K562 (cell line): ENCODE results near the gene MED13L. TPM values are rescaled to one million over a fixed set of nuclear protein-coding genes. Genes with fewer than 3 reads are reported as not detected.
A peak's percentile ranks its signal among the peaks of the same experiment; 100 is the strongest.

ENCODE experiments used
- CHD2 ChIP-seq: IDR thresholded peaks from 2 replicates; pipeline ENCODE4 v1.6.1; 2011; ENCODE audit warnings: low read depth, low read length
- EGR1 ChIP-seq: fragments of 450-650 bp; conservative IDR thresholded peaks from 2 replicates; pipeline ENCODE4 v1.6.1; 2017; ENCODE audit warnings: mild to moderate bottlenecking
- ELF1 ChIP-seq: fragments of 200-800 bp; sonication (Bioruptor generic); IDR thresholded peaks from 2 replicates; pipeline ENCODE4 v1.6.1; 2016; ENCODE audit warnings: missing genetic modification characterization, missing compliant biosample characterization
- SAFB2 ChIP-seq: fragments of 200-400 bp; formaldehyde crosslinking; IDR thresholded peaks from 2 replicates; pipeline ENCODE4 v1.6.1; 2018; ENCODE audit warnings: borderline replicate concordance, low read length, low read depth, moderate library complexity; ENCODE audit not compliant: severe bottlenecking
- ZNF24 ChIP-seq: fragments of 450-650 bp; IDR thresholded peaks from 2 replicates; pipeline ENCODE4 v1.6.1; 2016
- polyA plus RNA-seq, 8 experiments: library from polyadenylated mRNA; depleted of rRNA in 4 of 8; stranded (reverse) in 5 of 8; unstranded in 3 of 8; fragments of >200 nt; fragmentation: Nextera tagmentation in 2 of 8; fragmentation: Illumina TruSeq in 1 of 8; extraction: Ambion mirVana in 2 of 8; extraction: Trizol in 1 of 8; gene quantifications; 2 replicates each; pipeline versions ENCODE4 v1.2.1 to v1.2.3, GENCODE V29; 2011 to 2014; ENCODE audit warnings: inconsistent platforms in 1 of 8, missing spikeins in 1 of 8
- total RNA-seq, 7 experiments: library from RNA; depleted of rRNA in 6 of 7; stranded (reverse); fragments of >200 nt in 6 of 7; fragmentation: Illumina TruSeq in 2 of 7; extraction: Trizol in 2 of 7; gene quantifications; 2 replicates each; pipeline versions ENCODE4 v1.2.1 to v1.2.3, GENCODE V29; 2011 to 2021; ENCODE audit warnings: low replicate concordance in 1 of 7
- TF ChIP-seq, protein P1 (sequence below): fragments of 200-600 bp; sonication (generic); IDR thresholded peaks from one replicate; pipeline ENCODE4 v1.6.1; 2012; ENCODE audit warnings: mild to moderate bottlenecking, low read depth, low read length, inconsistent platforms
- TF ChIP-seq, protein P2 (sequence below): fragments of 450-650 bp; conservative IDR thresholded peaks from 2 replicates; pipeline ENCODE4 v1.6.1; 2016; ENCODE audit warnings: missing genetic modification characterization, low read depth, mild to moderate bottlenecking, control low read depth, missing compliant biosample characterization
- TF ChIP-seq, protein P3 (sequence below): sonication (generic); formaldehyde crosslinking; IDR thresholded peaks from 2 replicates; pipeline ENCODE4 v1.8.0; 2023; ENCODE audit warnings: mild to moderate bottlenecking, missing genetic modification reagents
- TF ChIP-seq, protein P4 (sequence below): fragments of 200-800 bp; sonication (Bioruptor generic); IDR thresholded peaks from 2 replicates; pipeline ENCODE4 v1.6.1; 2017; ENCODE audit warnings: missing genetic modification characterization, missing compliant biosample characterization

MED13L gene
- total and polyA plus RNA-seq, 9 of the 15 experiments (the other 6 are each of a cell fraction or from before 2014, with no cell fraction given), result 13.4 to 90.3 (median 36.9) TPM

DNA sequence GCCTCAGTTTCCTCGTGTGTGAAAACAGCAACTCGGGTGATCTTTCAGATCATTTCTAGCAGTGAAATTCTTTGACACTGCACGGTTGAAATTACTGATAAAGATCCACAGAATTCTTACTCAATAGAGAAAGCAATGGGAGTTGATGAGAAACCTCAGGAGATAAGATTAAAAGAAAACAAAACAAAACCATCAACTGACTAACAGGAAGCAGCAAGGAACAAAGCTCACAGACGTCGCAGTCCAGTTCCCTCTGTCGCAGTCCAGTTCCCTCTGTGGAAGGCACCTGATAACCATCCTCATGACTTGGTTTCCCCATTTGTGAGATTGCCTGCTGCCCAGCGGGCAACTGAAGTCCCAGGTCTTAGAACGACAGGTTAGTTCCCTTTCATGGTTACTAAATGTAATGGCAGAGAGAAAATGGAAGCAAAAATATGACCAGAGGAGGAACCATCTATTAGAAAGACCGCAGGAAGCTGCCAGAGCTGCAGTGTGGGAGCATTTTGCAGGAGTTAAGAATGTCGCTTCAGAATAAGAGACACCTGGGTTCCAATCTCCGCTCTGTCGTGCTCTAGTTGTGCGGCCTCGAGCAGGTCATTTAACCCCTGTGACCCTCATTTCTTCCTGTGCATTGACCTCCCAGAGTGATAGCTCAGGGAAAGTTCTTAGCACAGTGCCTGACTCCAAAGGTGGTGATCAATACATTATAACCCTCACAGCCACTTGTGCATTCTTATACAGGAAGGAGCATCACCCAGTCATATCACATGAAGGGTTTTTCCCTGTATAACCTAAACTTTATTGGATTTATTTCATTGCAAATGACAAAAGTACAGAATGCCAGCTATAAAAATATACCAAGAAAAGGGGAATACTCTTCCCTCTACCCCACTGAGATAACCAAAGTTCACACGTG lies 5.1 kb upstream of the MED13L start (continued):
- TF ChIP-seq SAFB2 (no peak), ELF1 (tag) (peak; percentile 49; the same call in 1 of the 2 replicates), CHD2 (no peak), EGR1 (no peak), ZNF24 (no peak)
- TF ChIP-seq, protein P1, sequence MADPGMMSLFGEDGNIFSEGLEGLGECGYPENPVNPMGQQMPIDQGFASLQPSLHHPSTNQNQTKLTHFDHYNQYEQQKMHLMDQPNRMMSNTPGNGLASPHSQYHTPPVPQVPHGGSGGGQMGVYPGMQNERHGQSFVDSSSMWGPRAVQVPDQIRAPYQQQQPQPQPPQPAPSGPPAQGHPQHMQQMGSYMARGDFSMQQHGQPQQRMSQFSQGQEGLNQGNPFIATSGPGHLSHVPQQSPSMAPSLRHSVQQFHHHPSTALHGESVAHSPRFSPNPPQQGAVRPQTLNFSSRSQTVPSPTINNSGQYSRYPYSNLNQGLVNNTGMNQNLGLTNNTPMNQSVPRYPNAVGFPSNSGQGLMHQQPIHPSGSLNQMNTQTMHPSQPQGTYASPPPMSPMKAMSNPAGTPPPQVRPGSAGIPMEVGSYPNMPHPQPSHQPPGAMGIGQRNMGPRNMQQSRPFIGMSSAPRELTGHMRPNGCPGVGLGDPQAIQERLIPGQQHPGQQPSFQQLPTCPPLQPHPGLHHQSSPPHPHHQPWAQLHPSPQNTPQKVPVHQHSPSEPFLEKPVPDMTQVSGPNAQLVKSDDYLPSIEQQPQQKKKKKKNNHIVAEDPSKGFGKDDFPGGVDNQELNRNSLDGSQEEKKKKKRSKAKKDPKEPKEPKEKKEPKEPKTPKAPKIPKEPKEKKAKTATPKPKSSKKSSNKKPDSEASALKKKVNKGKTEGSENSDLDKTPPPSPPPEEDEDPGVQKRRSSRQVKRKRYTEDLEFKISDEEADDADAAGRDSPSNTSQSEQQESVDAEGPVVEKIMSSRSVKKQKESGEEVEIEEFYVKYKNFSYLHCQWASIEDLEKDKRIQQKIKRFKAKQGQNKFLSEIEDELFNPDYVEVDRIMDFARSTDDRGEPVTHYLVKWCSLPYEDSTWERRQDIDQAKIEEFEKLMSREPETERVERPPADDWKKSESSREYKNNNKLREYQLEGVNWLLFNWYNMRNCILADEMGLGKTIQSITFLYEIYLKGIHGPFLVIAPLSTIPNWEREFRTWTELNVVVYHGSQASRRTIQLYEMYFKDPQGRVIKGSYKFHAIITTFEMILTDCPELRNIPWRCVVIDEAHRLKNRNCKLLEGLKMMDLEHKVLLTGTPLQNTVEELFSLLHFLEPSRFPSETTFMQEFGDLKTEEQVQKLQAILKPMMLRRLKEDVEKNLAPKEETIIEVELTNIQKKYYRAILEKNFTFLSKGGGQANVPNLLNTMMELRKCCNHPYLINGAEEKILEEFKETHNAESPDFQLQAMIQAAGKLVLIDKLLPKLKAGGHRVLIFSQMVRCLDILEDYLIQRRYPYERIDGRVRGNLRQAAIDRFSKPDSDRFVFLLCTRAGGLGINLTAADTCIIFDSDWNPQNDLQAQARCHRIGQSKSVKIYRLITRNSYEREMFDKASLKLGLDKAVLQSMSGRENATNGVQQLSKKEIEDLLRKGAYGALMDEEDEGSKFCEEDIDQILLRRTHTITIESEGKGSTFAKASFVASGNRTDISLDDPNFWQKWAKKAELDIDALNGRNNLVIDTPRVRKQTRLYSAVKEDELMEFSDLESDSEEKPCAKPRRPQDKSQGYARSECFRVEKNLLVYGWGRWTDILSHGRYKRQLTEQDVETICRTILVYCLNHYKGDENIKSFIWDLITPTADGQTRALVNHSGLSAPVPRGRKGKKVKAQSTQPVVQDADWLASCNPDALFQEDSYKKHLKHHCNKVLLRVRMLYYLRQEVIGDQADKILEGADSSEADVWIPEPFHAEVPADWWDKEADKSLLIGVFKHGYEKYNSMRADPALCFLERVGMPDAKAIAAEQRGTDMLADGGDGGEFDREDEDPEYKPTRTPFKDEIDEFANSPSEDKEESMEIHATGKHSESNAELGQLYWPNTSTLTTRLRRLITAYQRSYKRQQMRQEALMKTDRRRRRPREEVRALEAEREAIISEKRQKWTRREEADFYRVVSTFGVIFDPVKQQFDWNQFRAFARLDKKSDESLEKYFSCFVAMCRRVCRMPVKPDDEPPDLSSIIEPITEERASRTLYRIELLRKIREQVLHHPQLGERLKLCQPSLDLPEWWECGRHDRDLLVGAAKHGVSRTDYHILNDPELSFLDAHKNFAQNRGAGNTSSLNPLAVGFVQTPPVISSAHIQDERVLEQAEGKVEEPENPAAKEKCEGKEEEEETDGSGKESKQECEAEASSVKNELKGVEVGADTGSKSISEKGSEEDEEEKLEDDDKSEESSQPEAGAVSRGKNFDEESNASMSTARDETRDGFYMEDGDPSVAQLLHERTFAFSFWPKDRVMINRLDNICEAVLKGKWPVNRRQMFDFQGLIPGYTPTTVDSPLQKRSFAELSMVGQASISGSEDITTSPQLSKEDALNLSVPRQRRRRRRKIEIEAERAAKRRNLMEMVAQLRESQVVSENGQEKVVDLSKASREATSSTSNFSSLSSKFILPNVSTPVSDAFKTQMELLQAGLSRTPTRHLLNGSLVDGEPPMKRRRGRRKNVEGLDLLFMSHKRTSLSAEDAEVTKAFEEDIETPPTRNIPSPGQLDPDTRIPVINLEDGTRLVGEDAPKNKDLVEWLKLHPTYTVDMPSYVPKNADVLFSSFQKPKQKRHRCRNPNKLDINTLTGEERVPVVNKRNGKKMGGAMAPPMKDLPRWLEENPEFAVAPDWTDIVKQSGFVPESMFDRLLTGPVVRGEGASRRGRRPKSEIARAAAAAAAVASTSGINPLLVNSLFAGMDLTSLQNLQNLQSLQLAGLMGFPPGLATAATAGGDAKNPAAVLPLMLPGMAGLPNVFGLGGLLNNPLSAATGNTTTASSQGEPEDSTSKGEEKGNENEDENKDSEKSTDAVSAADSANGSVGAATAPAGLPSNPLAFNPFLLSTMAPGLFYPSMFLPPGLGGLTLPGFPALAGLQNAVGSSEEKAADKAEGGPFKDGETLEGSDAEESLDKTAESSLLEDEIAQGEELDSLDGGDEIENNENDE, result no peak
- TF ChIP-seq, protein P2, sequence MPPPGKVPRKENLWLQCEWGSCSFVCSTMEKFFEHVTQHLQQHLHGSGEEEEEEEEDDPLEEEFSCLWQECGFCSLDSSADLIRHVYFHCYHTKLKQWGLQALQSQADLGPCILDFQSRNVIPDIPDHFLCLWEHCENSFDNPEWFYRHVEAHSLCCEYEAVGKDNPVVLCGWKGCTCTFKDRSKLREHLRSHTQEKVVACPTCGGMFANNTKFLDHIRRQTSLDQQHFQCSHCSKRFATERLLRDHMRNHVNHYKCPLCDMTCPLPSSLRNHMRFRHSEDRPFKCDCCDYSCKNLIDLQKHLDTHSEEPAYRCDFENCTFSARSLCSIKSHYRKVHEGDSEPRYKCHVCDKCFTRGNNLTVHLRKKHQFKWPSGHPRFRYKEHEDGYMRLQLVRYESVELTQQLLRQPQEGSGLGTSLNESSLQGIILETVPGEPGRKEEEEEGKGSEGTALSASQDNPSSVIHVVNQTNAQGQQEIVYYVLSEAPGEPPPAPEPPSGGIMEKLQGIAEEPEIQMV (tag), result no peak
- TF ChIP-seq, protein P3, sequence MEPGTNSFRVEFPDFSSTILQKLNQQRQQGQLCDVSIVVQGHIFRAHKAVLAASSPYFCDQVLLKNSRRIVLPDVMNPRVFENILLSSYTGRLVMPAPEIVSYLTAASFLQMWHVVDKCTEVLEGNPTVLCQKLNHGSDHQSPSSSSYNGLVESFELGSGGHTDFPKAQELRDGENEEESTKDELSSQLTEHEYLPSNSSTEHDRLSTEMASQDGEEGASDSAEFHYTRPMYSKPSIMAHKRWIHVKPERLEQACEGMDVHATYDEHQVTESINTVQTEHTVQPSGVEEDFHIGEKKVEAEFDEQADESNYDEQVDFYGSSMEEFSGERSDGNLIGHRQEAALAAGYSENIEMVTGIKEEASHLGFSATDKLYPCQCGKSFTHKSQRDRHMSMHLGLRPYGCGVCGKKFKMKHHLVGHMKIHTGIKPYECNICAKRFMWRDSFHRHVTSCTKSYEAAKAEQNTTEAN (CRISPR knock-in tag), result no peak
- TF ChIP-seq, protein P4, sequence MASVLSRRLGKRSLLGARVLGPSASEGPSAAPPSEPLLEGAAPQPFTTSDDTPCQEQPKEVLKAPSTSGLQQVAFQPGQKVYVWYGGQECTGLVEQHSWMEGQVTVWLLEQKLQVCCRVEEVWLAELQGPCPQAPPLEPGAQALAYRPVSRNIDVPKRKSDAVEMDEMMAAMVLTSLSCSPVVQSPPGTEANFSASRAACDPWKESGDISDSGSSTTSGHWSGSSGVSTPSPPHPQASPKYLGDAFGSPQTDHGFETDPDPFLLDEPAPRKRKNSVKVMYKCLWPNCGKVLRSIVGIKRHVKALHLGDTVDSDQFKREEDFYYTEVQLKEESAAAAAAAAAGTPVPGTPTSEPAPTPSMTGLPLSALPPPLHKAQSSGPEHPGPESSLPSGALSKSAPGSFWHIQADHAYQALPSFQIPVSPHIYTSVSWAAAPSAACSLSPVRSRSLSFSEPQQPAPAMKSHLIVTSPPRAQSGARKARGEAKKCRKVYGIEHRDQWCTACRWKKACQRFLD, result no peak
